H1 (cell line): ENCODE results near the gene RHCG. TPM values are rescaled to one million over a fixed set of nuclear protein-coding genes. Genes with fewer than 3 reads are reported as not detected.

Experiments
- CTCF ChIA-PET: fragments of 300-600 bp; sonication (Branson Sonifier 250); formaldehyde crosslinking; loops from one replicate; lab custom pipeline; 2021; ENCODE audit not compliant: partially characterized antibody; lab: Charles Lee
- POLR2A ChIA-PET: fragments of 300-600 bp; sonication (Branson Sonifier 250); formaldehyde crosslinking; loops from one replicate; lab custom pipeline; 2021; ENCODE audit warnings: inconsistent platforms; ENCODE audit not compliant: partially characterized antibody; lab: Charles Lee
- DNase-seq, 2 experiments: peaks; one replicate each; pipeline versions ENCODE4 v3.0.0 to v3.0.0-alpha.2; 2010 to 2022; ENCODE audit warnings: low spot score in 2 of 2, low read depth in 1 of 2, mixed read lengths in 1 of 2
- FAIRE-seq: peaks from 2 replicates; lab custom pipeline; 2011; peaks lifted over from hg19 to GRCh38; lab: Jason Lieb, UNC
- H2AFZ ChIP-seq: 2 replicates; pipeline ENCODE4 v1.8.1; 2012; ENCODE audit warnings: low read length, inconsistent platforms
- H2AK5ac ChIP-seq: 2 replicates; pipeline ENCODE4 v1.6.1; 2013; ENCODE audit warnings: low read depth, low read length
- H2BK120ac ChIP-seq: replicated peaks from 2 replicates; pipeline ENCODE3; 2013; ENCODE audit warnings: low read depth, low read length, inconsistent platforms
- H2BK12ac ChIP-seq: 2 replicates; pipeline ENCODE4 v1.6.1; 2013; ENCODE audit warnings: low read depth, low read length
- H2BK15ac ChIP-seq: 2 replicates; pipeline ENCODE4 v1.6.1; 2013; ENCODE audit warnings: low read length
- H2BK20ac ChIP-seq: 2 replicates; pipeline ENCODE4 v1.6.1; 2013; ENCODE audit warnings: low read length
- H2BK5ac ChIP-seq: 2 replicates; pipeline ENCODE4 v1.6.1; 2013; ENCODE audit warnings: low read depth, low read length
- H3K14ac ChIP-seq: 2 replicates; pipeline ENCODE4 v1.6.1; 2013; ENCODE audit warnings: inconsistent platforms; ENCODE audit not compliant: insufficient read length
- H3K18ac ChIP-seq: 2 replicates; pipeline ENCODE4 v1.6.1; 2013; ENCODE audit warnings: low read length; ENCODE audit errors: extremely low read depth
- H3K23ac ChIP-seq: 2 replicates; pipeline ENCODE4 v1.6.1; 2013; ENCODE audit warnings: inconsistent platforms; ENCODE audit not compliant: insufficient read length
- H3K23me2 ChIP-seq: 2 replicates; pipeline ENCODE4 v1.6.1; 2013; ENCODE audit warnings: low read depth, low read length
- H3K27ac ChIP-seq: 2 replicates; pipeline ENCODE4 v1.6.1; 2011; ENCODE audit warnings: low read depth, low read length, inconsistent platforms
- H3K27me3 ChIP-seq, 4 experiments: replicated peaks in 1 of 4; 1 replicate in 1 of 4; 2 replicates in 3 of 4; pipeline versions ENCODE4 v1.6.1 to v1.8.1; 2011 to 2013; ENCODE audit warnings: low read length in 3 of 4, mild to moderate bottlenecking in 3 of 4, inconsistent platforms in 2 of 4, mixed read lengths in 2 of 4, moderate library complexity in 1 of 4; ENCODE audit not compliant: control insufficient read depth in 3 of 4, insufficient read depth in 3 of 4; ENCODE audit errors: extremely low read depth in 1 of 4
- H3K36me3 ChIP-seq, 4 experiments: 2 replicates each; pipeline versions ENCODE4 v1.6.1 to v1.8.1; 2011 to 2013; ENCODE audit warnings: mild to moderate bottlenecking in 4 of 4, low read length in 3 of 4, moderate library complexity in 2 of 4, control low read depth in 1 of 4, inconsistent platforms in 1 of 4; ENCODE audit not compliant: insufficient read depth in 4 of 4, control insufficient read depth in 2 of 4
- H3K4ac ChIP-seq: replicated peaks from 2 replicates; pipeline ENCODE3; 2013; ENCODE audit warnings: low read length, low read depth, mixed read lengths, inconsistent platforms; ENCODE audit not compliant: insufficient read length
- H3K4me1 ChIP-seq, 4 experiments: replicated peaks in 1 of 4; 1 replicate in 1 of 4; 2 replicates in 3 of 4; pipeline versions ENCODE4 v1.6.1 to v1.8.1; 2011 to 2013; ENCODE audit warnings: low read length in 3 of 4, inconsistent platforms in 2 of 4, mixed read lengths in 1 of 4; ENCODE audit not compliant: insufficient read depth in 4 of 4, control insufficient read depth in 3 of 4
- H3K4me2 ChIP-seq, 2 experiments: 2 replicates each; pipeline versions ENCODE4 v1.6.1 to v1.8.1; 2011 to 2013; ENCODE audit warnings: low read depth in 2 of 2, low read length in 2 of 2, control low read depth in 1 of 2, inconsistent platforms in 1 of 2, mild to moderate bottlenecking in 1 of 2; ENCODE audit not compliant: insufficient read depth in 1 of 2
- H3K4me3 ChIP-seq, 4 experiments: fragments of 200-600, 300-600 bp in 1 of 4; sonication (generic), shearing (Covaris generic), sonication (Bioruptor Twin) in 1 of 4; 2 replicates each; pipeline versions ENCODE4 v1.5.1 to v1.8.1; 2011 to 2016; ENCODE audit warnings: low read length in 4 of 4, low read depth in 3 of 4, control low read depth in 2 of 4, inconsistent platforms in 2 of 4, mild to moderate bottlenecking in 2 of 4, mixed read lengths in 1 of 4, moderate library complexity in 1 of 4; ENCODE audit not compliant: insufficient read depth in 2 of 4; ENCODE audit errors: extremely low read depth in 1 of 4
- H3K56ac ChIP-seq: replicated peaks from 2 replicates; pipeline ENCODE3; 2013; ENCODE audit warnings: low read depth, mild to moderate bottlenecking, mixed read lengths, low read length, inconsistent platforms; ENCODE audit not compliant: insufficient read length
- H3K79me1 ChIP-seq: 2 replicates; pipeline ENCODE4 v1.6.1; 2013; ENCODE audit warnings: low read depth, low read length, control low read depth
- H3K79me2 ChIP-seq, 2 experiments: 2 replicates each; pipeline versions ENCODE4 v1.6.1 to v1.8.1; 2012 to 2013; ENCODE audit warnings: low read length in 2 of 2, mild to moderate bottlenecking in 2 of 2, inconsistent platforms in 1 of 2; ENCODE audit not compliant: insufficient read depth in 2 of 2, control insufficient read depth in 1 of 2
- H3K9ac ChIP-seq, 4 experiments: replicated peaks in 1 of 4; 1 replicate in 1 of 4; 2 replicates in 3 of 4; pipeline versions ENCODE4 v1.6.1 to v1.8.1; 2011 to 2013; ENCODE audit warnings: low read depth in 3 of 4, low read length in 3 of 4, control low read depth in 2 of 4, mild to moderate bottlenecking in 2 of 4, moderate library complexity in 2 of 4, inconsistent platforms in 1 of 4; ENCODE audit errors: extremely low read depth in 1 of 4
- H3K9me3 ChIP-seq, 2 experiments: 2 replicates each; pipeline versions ENCODE4 v1.6.1 to v1.8.1; 2012 to 2013; ENCODE audit warnings: mild to moderate bottlenecking in 2 of 2, moderate library complexity in 2 of 2, control low read depth in 1 of 2, inconsistent platforms in 1 of 2, low read depth in 1 of 2, low read length in 1 of 2, mixed read lengths in 1 of 2; ENCODE audit not compliant: insufficient read depth in 2 of 2
- H4K20me1 ChIP-seq, 2 experiments: replicated peaks in 1 of 2; 2 replicates each; pipeline versions ENCODE3 to v1.8.1; 2011 to 2013; ENCODE audit warnings: inconsistent platforms in 2 of 2, low read length in 2 of 2, mild to moderate bottlenecking in 1 of 2; ENCODE audit not compliant: insufficient read depth in 2 of 2, control insufficient read depth in 1 of 2
- H4K5ac ChIP-seq: 2 replicates; pipeline ENCODE4 v1.6.1; 2013; ENCODE audit warnings: low read length, low read depth, mixed read lengths, inconsistent platforms; ENCODE audit not compliant: insufficient read length
- H4K8ac ChIP-seq: 2 replicates; pipeline ENCODE4 v1.8.0; 2013; ENCODE audit warnings: mild to moderate bottlenecking, moderate library complexity, low read length, inconsistent platforms; ENCODE audit not compliant: insufficient read depth; ENCODE audit errors: extremely low read depth
- H4K91ac ChIP-seq: replicated peaks from 2 replicates; pipeline ENCODE3; 2013; ENCODE audit warnings: low read length, mixed read lengths, inconsistent platforms; ENCODE audit not compliant: insufficient read length
- CBX8 ChIP-seq: fragments of 300-800, 300-1000 bp; sonication (generic); IDR thresholded peaks from 2 replicates; pipeline ENCODE4 v1.7.1; 2016; ENCODE audit warnings: low read depth, low read length, borderline replicate concordance
- CREB1 ChIP-seq: IDR thresholded peaks from 2 replicates; pipeline ENCODE4 v1.6.1; 2012; ENCODE audit warnings: inconsistent platforms
- EZH2 ChIP-seq: fragments of 200-600 bp; sonication (generic); IDR thresholded peaks from 2 replicates; pipeline ENCODE4 v1.7.1; 2012; ENCODE audit warnings: low read depth, mild to moderate bottlenecking, moderate library complexity, low read length, inconsistent platforms; ENCODE audit not compliant: severe bottlenecking
- GTF2F1 ChIP-seq: IDR thresholded peaks from 2 replicates; pipeline ENCODE4 v1.6.1; 2012; ENCODE audit warnings: low read depth, low read length, improper control_type of control experiment, borderline replicate concordance
- JUN ChIP-seq: IDR thresholded peaks from 2 replicates; pipeline ENCODE4 v1.6.1; 2011; ENCODE audit warnings: low read depth, mild to moderate bottlenecking, improper control_type of control experiment, low read length
- JUND ChIP-seq: IDR thresholded peaks from 2 replicates; pipeline ENCODE4 v1.6.1; 2011; ENCODE audit warnings: mild to moderate bottlenecking, improper control_type of control experiment, low read length
- NRF1 ChIP-seq: IDR thresholded peaks from 2 replicates; pipeline ENCODE4 v1.6.1; 2011; ENCODE audit warnings: mild to moderate bottlenecking, low read depth, low read length, improper control_type of control experiment
- SIX5 ChIP-seq: IDR thresholded peaks from 2 replicates; pipeline ENCODE4 v1.6.1; 2011; ENCODE audit warnings: mild to moderate bottlenecking, low read depth, low read length
- TAF1 ChIP-seq: IDR thresholded peaks from 2 replicates; pipeline ENCODE4 v1.6.1; 2011; ENCODE audit warnings: mild to moderate bottlenecking, low read depth, low read length
- TAF7 ChIP-seq: optimal IDR thresholded peaks from 2 replicates; pipeline ENCODE3; 2011; ENCODE audit warnings: low read depth, mild to moderate bottlenecking, inconsistent platforms, low read length, moderate library complexity, borderline replicate concordance
- WGBS, 2 experiments: shearing (Covaris generic) in 1 of 2; methylation state at CpG; one replicate each; pipeline versions ENCODE4 v1.1.6 to v1.1.7; 2013 to 2015; ENCODE audit warnings: low lambda C conversion rate in 2 of 2, mixed read lengths in 2 of 2, inconsistent platforms in 1 of 2, low coverage in 1 of 2, missing lambda C conversion rate in 1 of 2; ENCODE audit not compliant: insufficient replicate concordance in 2 of 2, insufficient coverage in 1 of 2, insufficient read length in 1 of 2; ENCODE audit errors: extremely low coverage in 1 of 2, missing lambda C conversion rate in 1 of 2; 5-methylcytosine and 5-hydroxymethylcytosine counted together
- polyA plus RNA-seq, 7 experiments: library from polyadenylated mRNA; depleted of rRNA in 3 of 7; stranded (reverse) in 5 of 7; unstranded in 2 of 7; fragments of >200 nt in 5 of 7; fragments of 200-250 nt in 2 of 7; gene quantifications; 1 replicate in 5 of 7; 2 replicates in 1 of 7; 4 replicates in 1 of 7; pipeline versions ENCODE4 v1.2.1 to v1.2.3, GENCODE V29; 2011 to 2013; ENCODE audit warnings: missing spikeins in 2 of 7, mixed read lengths in 2 of 7
- total RNA-seq: library from RNA; stranded (reverse); fragmentation: NEBNext Ultra II Directional; extraction: Animal tissue kit (Norgen Biotek cat#: 25700); gene quantifications from 2 replicates; pipeline ENCODE4 v1.2.1, GENCODE V29; 2021
- TF ChIP-seq, protein P1 (sequence below): IDR thresholded peaks from 2 replicates; pipeline ENCODE4 v1.6.1; 2012; ENCODE audit warnings: inconsistent platforms
- TF ChIP-seq, protein P2 (sequence below): IDR thresholded peaks from 2 replicates; pipeline ENCODE4 v1.6.1; 2011; ENCODE audit warnings: low read depth, mild to moderate bottlenecking, low read length; ENCODE audit not compliant: insufficient read depth

RHCG gene
- total and polyA plus RNA-seq, 2 of the 8 experiments (the other 6 are each of a cell fraction or from before 2014, with no cell fraction given) = 0.68 TPM; not detected in 1

- H3K79me1 ChIP-seq = no peaks in the 10 kb centered on the region; the same call in 1 of the 2 replicates
- H3K4me3 ChIP-seq = no peak overlapping the region
- no peak overlapping the region for H2BK20ac ChIP-seq
- WGBS, 2 experiments = 79% methylated on average over 8 of the region's 8 CpGs; no CpG with 5 or more reads in 1 of the 2 experiments
- no peak overlapping the region for H2BK12ac ChIP-seq
- H2BK120ac ChIP-seq = no peak overlapping the region
- ChIA-PET POLR2A (no interaction called here), CTCF (interaction anchor here (2.0 to 5.5 kb wide), 5 partner anchors 7 to 56 kb away, joined by 4 to 35 read pairs (median 15); no protein-coding TSS in a partner anchor)
- no peaks in the 10 kb centered on the region for H3K36me3 ChIP-seq
- no peaks in the 10 kb centered on the region for H3K9me3 ChIP-seq
- no peaks in the 10 kb centered on the region for H3K79me2 ChIP-seq
- H2AFZ ChIP-seq = no peak overlapping the region
- no peak overlapping the region for H2BK5ac ChIP-seq
- FAIRE-seq (no peak), DNase-seq (no peak)
- no peak overlapping the region for H3K27ac ChIP-seq
- H3K14ac ChIP-seq = no peak overlapping the region
- no peak overlapping the region for H2BK15ac ChIP-seq
- H4K8ac ChIP-seq = no peak overlapping the region
- no peak overlapping the region for H3K4ac ChIP-seq
- TF ChIP-seq CBX8 = no peak
- no peak for TF ChIP-seq JUN
- no peak for TF ChIP-seq CREB1
- TF ChIP-seq, protein P1, sequence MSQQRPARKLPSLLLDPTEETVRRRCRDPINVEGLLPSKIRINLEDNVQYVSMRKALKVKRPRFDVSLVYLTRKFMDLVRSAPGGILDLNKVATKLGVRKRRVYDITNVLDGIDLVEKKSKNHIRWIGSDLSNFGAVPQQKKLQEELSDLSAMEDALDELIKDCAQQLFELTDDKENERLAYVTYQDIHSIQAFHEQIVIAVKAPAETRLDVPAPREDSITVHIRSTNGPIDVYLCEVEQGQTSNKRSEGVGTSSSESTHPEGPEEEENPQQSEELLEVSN = no peak
- TF ChIP-seq JUND = no peak
- no peak for TF ChIP-seq TAF7
- no peak for TF ChIP-seq SIX5
- TF ChIP-seq TAF1 = no peak
- no peak for TF ChIP-seq NRF1
- no peak for TF ChIP-seq EZH2
- TF ChIP-seq GTF2F1 = no peak
- TF ChIP-seq, protein P2, sequence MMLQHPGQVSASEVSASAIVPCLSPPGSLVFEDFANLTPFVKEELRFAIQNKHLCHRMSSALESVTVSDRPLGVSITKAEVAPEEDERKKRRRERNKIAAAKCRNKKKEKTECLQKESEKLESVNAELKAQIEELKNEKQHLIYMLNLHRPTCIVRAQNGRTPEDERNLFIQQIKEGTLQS = no peak
- H4K91ac ChIP-seq = no peak overlapping the region
- no peak overlapping the region for H4K5ac ChIP-seq
- no peak overlapping the region for H3K4me2 ChIP-seq
- H3K18ac ChIP-seq = no peak overlapping the region
- no peaks in the 10 kb centered on the region for H4K20me1 ChIP-seq
- peaks cover 2% of the 10 kb centered on the region; the same call in 1 of the 2 replicates for H3K23me2 ChIP-seq
- H3K23ac ChIP-seq = no peak overlapping the region
- H3K27me3 ChIP-seq = peaks cover 2 to 24% (median 18%) of the 10 kb centered on the region in 4 experiments
- H2AK5ac ChIP-seq = no peak overlapping the region
- peaks cover 0 to 5% (median 3%) of the 10 kb centered on the region in 4 experiments; a peak in 6 of 7 replicates for H3K4me1 ChIP-seq
- H3K56ac ChIP-seq = no peak overlapping the region
- H3K9ac ChIP-seq = no peak overlapping the region
Measured at GRCh38 chr15:89499156-89499555, 2.8 kb upstream of the RHCG start.
